GM12878 (cell line): ENCODE results near the gene DGKI. TPM values are rescaled to one million over a fixed set of nuclear protein-coding genes. Genes with fewer than 3 reads are reported as not detected.

Experiments
- ATAC-seq: fragments of 200-7000 bp; cut with Tn5 transposase; 3 replicates; pipeline ENCODE4 v1.9.1; 2020; ENCODE audit warnings: mild to moderate bottlenecking, moderate library complexity
- BruUV-seq: library from RNA; stranded (reverse); fragments of 400-500 nt; replicated peaks from 2 replicates; lab custom pipeline; 2021; lab: Mats Ljungman, UMichigan
- CTCF ChIA-PET: fragments of 300-600 bp; sonication (Branson Sonifier 250); formaldehyde crosslinking; extraction: SDS; loops from one replicate; lab custom pipeline; 2021; ENCODE audit warnings: inconsistent platforms; lab: Yijun Ruan, JAX
- POLR2A ChIA-PET: fragments of 350-600 bp; formaldehyde crosslinking; extraction: SDS; loops from one replicate; lab custom pipeline; 2021; ENCODE audit warnings: inconsistent platforms; lab: Charles Lee
- RAD21 ChIA-PET: fragments of 300-600 bp; sonication (Branson Sonifier 250); formaldehyde crosslinking; loops from one replicate; lab custom pipeline; 2023; ENCODE audit warnings: antibody characterized with exemption; ENCODE audit not compliant: unreplicated experiment; lab: Charles Lee
- SMC1A ChIA-PET: fragments of 300-600 bp; sonication (Branson Sonifier 250); formaldehyde crosslinking; loops from one replicate; lab custom pipeline; 2023; ENCODE audit not compliant: unreplicated experiment, uncharacterized antibody; lab: Charles Lee
- DNase-seq: peaks from one replicate; pipeline ENCODE4 v3.0.0-alpha.2; 2011; ENCODE audit warnings: low read depth, low spot score
- FAIRE-seq: peaks from 3 replicates; lab custom pipeline; 2011; peaks lifted over from hg19 to GRCh38; lab: Jason Lieb, UNC
- H2AFZ ChIP-seq: 2 replicates; pipeline ENCODE4 v1.6.0; 2011; ENCODE audit warnings: low read depth, low read length, control low read depth; ENCODE audit not compliant: control insufficient read depth
- H3K27ac ChIP-seq: 2 replicates; pipeline ENCODE4 v1.5.1; 2011; ENCODE audit warnings: control low read depth; ENCODE audit not compliant: control insufficient read depth, insufficient read depth
- H3K27me3 ChIP-seq, 2 experiments: replicated peaks in 1 of 2; 2 replicates each; pipeline versions ENCODE4 v1.6.0 to v1.6.1; 2011; ENCODE audit warnings: low read length in 1 of 2; ENCODE audit not compliant: control insufficient read depth in 2 of 2, insufficient read depth in 2 of 2
- H3K36me3 ChIP-seq, 2 experiments: 2 replicates each; pipeline ENCODE4 v1.5.1; 2011; ENCODE audit warnings: low read length in 1 of 2; ENCODE audit not compliant: control insufficient read depth in 2 of 2, insufficient read depth in 2 of 2
- H3K4me1 ChIP-seq: 2 replicates; pipeline ENCODE4 v1.6.1; 2011; ENCODE audit warnings: mild to moderate bottlenecking, low read length, moderate library complexity, mixed read lengths; ENCODE audit not compliant: control insufficient read depth, insufficient read depth
- H3K4me2 ChIP-seq: 2 replicates; pipeline ENCODE4 v1.6.0; 2011; ENCODE audit warnings: control low read depth; ENCODE audit not compliant: control insufficient read depth, insufficient read depth
- H3K4me3 ChIP-seq: fragments of 200-600 bp; sonication (generic); 2 replicates; pipeline ENCODE4 v1.5.1; 2016
- H3K79me2 ChIP-seq: 2 replicates; pipeline ENCODE4 v1.6.0; 2011; ENCODE audit warnings: low read length; ENCODE audit not compliant: control insufficient read depth, insufficient read depth
- H3K9ac ChIP-seq: 2 replicates; pipeline ENCODE4 v1.8.0; 2011; ENCODE audit warnings: low read length, control low read depth, mixed read lengths; ENCODE audit not compliant: control insufficient read depth, insufficient read depth
- H3K9me3 ChIP-seq: replicated peaks from 3 replicates; pipeline ENCODE4 v1.5.1; 2011; ENCODE audit warnings: mild to moderate bottlenecking, low read length; ENCODE audit not compliant: control insufficient read depth, insufficient read depth
- H4K20me1 ChIP-seq: 2 replicates; pipeline ENCODE4 v1.6.0; 2011; ENCODE audit not compliant: control insufficient read depth, insufficient read depth
- BHLHE40 ChIP-seq, 2 experiments: fragments of 450-650 bp in 1 of 2; IDR thresholded peaks; 2 replicates each; pipeline ENCODE4 v1.6.1; 2011 to 2017; ENCODE audit warnings: low read depth in 2 of 2, borderline replicate concordance in 1 of 2, improper control_type of control experiment in 1 of 2, low read length in 1 of 2, mild to moderate bottlenecking in 1 of 2
- CHD4 ChIP-seq: fragments of 200-600 bp; sonication (generic); IDR thresholded peaks from 2 replicates; pipeline ENCODE4 v1.6.1; 2016; ENCODE audit warnings: mild to moderate bottlenecking
- DPF2 ChIP-seq: fragments of 450-650 bp; IDR thresholded peaks from 2 replicates; pipeline ENCODE4 v1.6.1; 2017; ENCODE audit warnings: mild to moderate bottlenecking
- GABPA ChIP-seq: IDR thresholded peaks from 2 replicates; pipeline ENCODE4 v1.6.1; 2014; ENCODE audit warnings: antibody characterized with exemption, low read depth, mild to moderate bottlenecking, inconsistent platforms
- PAX5 ChIP-seq: IDR thresholded peaks from 2 replicates; pipeline ENCODE4 v1.6.1; 2011; ENCODE audit warnings: low read depth, low read length, borderline replicate concordance
- STAT1 ChIP-seq: fragments of 450-650 bp; conservative IDR thresholded peaks from 2 replicates; pipeline ENCODE4 v1.6.1; 2014; ENCODE audit warnings: antibody characterized with exemption, mild to moderate bottlenecking
- SUZ12 ChIP-seq: fragments of 200-600 bp; sonication (generic); IDR thresholded peaks from one replicate; pipeline ENCODE4 v1.6.1; 2018; ENCODE audit warnings: antibody characterized with exemption, mild to moderate bottlenecking; ENCODE audit not compliant: unreplicated experiment
- WGBS: methylation state at CpG from one replicate; pipeline ENCODE4 v1.1.6; 2016; ENCODE audit warnings: low lambda C conversion rate; ENCODE audit not compliant: insufficient replicate concordance, insufficient coverage; ENCODE audit errors: missing lambda C conversion rate; 5-methylcytosine and 5-hydroxymethylcytosine counted together
- in situ Hi-C: fragments of 300-500 bp; cut with MboI; formaldehyde crosslinking; loops from 9 replicates; pipeline ENCODE4 v1.14.3; 2018; ENCODE audit warnings: mixed read lengths
- intact Hi-C: fragments of 100-400 bp; cut with micrococcal nuclease; formaldehyde crosslinking; loops from one replicate; pipeline ENCODE4 v1.14.2; 2022; ENCODE audit not compliant: unreplicated experiment
- polyA plus RNA-seq, 11 experiments: library from polyadenylated mRNA; depleted of rRNA in 4 of 11; unstranded in 6 of 11; stranded (reverse) in 5 of 11; fragments of >200 nt; fragmentation: Nextera tagmentation in 4 of 11; fragmentation: Illumina TruSeq in 1 of 11; extraction: Ambion mirVana in 4 of 11; extraction: Trizol in 1 of 11; gene quantifications; 1 replicate in 1 of 11; 2 replicates in 10 of 11; pipeline versions ENCODE4 v1.2.1 to v1.2.3, GENCODE V29; 2011 to 2016; ENCODE audit warnings: inconsistent platforms in 2 of 11, missing spikeins in 2 of 11, low read depth in 1 of 11
- total RNA-seq, 4 experiments: library from RNA; depleted of rRNA in 3 of 4; stranded (reverse); fragments of >200 nt in 3 of 4; fragmentation: Illumina TruSeq in 1 of 4; extraction: Trizol in 1 of 4; gene quantifications; 2 replicates each; pipeline versions ENCODE4 v1.2.1 to v1.2.3, GENCODE V29; 2013 to 2021
- TF ChIP-seq, protein P1 (sequence below): IDR thresholded peaks from 2 replicates; pipeline ENCODE4 v1.6.1; 2012; ENCODE audit warnings: improper control_type of control experiment, low read depth, low read length; ENCODE audit not compliant: insufficient replicate concordance
- TF ChIP-seq, protein P2 (sequence below): fragments of 450-650 bp; IDR thresholded peaks from 2 replicates; pipeline ENCODE4 v1.6.1; 2016; ENCODE audit warnings: mild to moderate bottlenecking, moderate library complexity, borderline replicate concordance

DGKI gene
- total and polyA plus RNA-seq, 10 of the 15 experiments (the other 5 are each of a cell fraction or from before 2014, with no cell fraction given) = 10.4 to 37.1 (median 22.1) TPM

DNA sequence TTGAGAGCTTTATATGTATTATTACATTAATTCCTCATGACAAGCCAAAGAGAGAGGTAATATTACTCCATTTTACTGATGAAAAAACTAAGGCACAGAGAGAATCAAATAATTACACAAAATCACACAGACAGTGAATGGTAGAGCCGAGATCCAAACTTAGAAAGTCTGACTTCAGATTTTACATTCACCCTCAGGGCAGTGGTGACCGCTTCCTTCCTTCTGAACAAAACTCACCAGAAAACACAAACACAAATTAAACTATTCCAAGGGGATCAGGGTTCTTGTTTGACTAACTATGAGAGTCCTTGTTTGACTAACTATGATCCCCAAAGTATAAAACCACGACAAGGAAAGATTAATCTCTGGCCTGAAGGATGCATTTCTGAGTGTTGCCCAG is 435.3 kb downstream of the DGKI start (continued):
- TF ChIP-seq, protein P1, sequence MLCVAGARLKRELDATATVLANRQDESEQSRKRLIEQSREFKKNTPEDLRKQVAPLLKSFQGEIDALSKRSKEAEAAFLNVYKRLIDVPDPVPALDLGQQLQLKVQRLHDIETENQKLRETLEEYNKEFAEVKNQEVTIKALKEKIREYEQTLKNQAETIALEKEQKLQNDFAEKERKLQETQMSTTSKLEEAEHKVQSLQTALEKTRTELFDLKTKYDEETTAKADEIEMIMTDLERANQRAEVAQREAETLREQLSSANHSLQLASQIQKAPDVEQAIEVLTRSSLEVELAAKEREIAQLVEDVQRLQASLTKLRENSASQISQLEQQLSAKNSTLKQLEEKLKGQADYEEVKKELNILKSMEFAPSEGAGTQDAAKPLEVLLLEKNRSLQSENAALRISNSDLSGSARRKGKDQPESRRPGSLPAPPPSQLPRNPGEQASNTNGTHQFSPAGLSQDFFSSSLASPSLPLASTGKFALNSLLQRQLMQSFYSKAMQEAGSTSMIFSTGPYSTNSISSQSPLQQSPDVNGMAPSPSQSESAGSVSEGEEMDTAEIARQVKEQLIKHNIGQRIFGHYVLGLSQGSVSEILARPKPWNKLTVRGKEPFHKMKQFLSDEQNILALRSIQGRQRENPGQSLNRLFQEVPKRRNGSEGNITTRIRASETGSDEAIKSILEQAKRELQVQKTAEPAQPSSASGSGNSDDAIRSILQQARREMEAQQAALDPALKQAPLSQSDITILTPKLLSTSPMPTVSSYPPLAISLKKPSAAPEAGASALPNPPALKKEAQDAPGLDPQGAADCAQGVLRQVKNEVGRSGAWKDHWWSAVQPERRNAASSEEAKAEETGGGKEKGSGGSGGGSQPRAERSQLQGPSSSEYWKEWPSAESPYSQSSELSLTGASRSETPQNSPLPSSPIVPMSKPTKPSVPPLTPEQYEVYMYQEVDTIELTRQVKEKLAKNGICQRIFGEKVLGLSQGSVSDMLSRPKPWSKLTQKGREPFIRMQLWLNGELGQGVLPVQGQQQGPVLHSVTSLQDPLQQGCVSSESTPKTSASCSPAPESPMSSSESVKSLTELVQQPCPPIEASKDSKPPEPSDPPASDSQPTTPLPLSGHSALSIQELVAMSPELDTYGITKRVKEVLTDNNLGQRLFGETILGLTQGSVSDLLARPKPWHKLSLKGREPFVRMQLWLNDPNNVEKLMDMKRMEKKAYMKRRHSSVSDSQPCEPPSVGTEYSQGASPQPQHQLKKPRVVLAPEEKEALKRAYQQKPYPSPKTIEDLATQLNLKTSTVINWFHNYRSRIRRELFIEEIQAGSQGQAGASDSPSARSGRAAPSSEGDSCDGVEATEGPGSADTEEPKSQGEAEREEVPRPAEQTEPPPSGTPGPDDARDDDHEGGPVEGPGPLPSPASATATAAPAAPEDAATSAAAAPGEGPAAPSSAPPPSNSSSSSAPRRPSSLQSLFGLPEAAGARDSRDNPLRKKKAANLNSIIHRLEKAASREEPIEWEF = no peak

DNA sequence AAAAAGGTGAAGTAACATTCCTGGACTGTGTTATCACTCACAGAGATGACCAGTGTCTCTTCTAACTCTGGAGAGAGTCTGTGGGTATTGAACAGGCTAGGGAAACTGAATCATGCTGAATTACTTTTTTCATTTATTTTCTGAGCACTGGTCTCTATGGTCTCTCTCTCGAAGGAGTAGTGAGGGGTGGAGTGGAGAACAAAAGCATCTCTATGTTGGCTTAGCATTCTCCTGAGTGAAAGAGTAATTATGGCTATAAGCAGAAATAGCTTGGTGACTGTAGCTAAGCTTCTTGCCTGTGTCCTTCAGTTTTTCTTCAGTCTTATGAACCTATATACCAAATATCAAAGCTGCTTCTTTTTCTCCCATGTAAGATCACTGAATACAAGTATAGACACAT is 438.6 kb downstream of the DGKI start:
- H4K20me1 ChIP-seq = no peaks in the 10 kb centered on the region
- POLR2A ChIA-PET = no interaction called here
- RAD21 ChIA-PET = no interaction called here
- H3K4me1 ChIP-seq = no peaks in the 10 kb centered on the region
- no peak for ATAC-seq
- no peak overlapping the region for H2AFZ ChIP-seq
- intact Hi-C loops = no loop called here
- in situ Hi-C loops = no loop called here
- no TSS peak for BruUV-seq
- SMC1A ChIA-PET = interaction anchor here (1.0 kb wide), 1 partner anchor 8 kb away, joined by 4 read pairs; no protein-coding TSS in a partner anchor
- H3K27ac ChIP-seq = no peak overlapping the region
- CTCF ChIA-PET = interaction anchor here (0.5 to 2.2 kb wide), 3 partner anchors 8 to 250 kb away, joined by 3 to 9 read pairs (median 3); no protein-coding TSS in a partner anchor
- H3K9ac ChIP-seq = no peak overlapping the region
- 0% methylated on average over 1 of the region's 1 CpG for WGBS
- H3K9me3 ChIP-seq = no peaks in the 10 kb centered on the region
- FAIRE-seq = no peak
- H3K4me3 ChIP-seq = no peak overlapping the region
- H3K79me2 ChIP-seq = no peaks in the 10 kb centered on the region
- no peaks in the 10 kb centered on the region for H3K27me3 ChIP-seq
- H3K36me3 ChIP-seq = no peaks in the 10 kb centered on the region
- no peak overlapping the region for H3K4me2 ChIP-seq
- DNase-seq = no peak
- TF ChIP-seq CHD4 = no peak
- TF ChIP-seq, protein P2, sequence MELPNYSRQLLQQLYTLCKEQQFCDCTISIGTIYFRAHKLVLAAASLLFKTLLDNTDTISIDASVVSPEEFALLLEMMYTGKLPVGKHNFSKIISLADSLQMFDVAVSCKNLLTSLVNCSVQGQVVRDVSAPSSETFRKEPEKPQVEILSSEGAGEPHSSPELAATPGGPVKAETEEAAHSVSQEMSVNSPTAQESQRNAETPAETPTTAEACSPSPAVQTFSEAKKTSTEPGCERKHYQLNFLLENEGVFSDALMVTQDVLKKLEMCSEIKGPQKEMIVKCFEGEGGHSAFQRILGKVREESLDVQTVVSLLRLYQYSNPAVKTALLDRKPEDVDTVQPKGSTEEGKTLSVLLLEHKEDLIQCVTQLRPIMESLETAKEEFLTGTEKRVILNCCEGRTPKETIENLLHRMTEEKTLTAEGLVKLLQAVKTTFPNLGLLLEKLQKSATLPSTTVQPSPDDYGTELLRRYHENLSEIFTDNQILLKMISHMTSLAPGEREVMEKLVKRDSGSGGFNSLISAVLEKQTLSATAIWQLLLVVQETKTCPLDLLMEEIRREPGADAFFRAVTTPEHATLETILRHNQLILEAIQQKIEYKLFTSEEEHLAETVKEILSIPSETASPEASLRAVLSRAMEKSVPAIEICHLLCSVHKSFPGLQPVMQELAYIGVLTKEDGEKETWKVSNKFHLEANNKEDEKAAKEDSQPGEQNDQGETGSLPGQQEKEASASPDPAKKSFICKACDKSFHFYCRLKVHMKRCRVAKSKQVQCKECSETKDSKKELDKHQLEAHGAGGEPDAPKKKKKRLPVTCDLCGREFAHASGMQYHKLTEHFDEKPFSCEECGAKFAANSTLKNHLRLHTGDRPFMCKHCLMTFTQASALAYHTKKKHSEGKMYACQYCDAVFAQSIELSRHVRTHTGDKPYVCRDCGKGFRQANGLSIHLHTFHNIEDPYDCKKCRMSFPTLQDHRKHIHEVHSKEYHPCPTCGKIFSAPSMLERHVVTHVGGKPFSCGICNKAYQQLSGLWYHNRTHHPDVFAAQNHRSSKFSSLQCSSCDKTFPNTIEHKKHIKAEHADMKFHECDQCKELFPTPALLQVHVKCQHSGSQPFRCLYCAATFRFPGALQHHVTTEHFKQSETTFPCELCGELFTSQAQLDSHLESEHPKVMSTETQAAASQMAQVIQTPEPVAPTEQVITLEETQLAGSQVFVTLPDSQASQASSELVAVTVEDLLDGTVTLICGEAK = no peak
- no peak for TF ChIP-seq PAX5
- TF ChIP-seq SUZ12 = no peak
- TF ChIP-seq BHLHE40 (IDR thresholded peaks at IDR 0.05; ENCODE audit: borderline replicate concordance in 1 of 2, low read depth in 2 of 2, low read length in 1 of 2) = no peak
- TF ChIP-seq GABPA = no peak
- TF ChIP-seq STAT1 = no peak
- TF ChIP-seq DPF2 = no peak
